Left ventricle myocardium inferior (tissue), 1 donor: ENCODE results near the gene DDT. TPM values are rescaled to one million over a fixed set of nuclear protein-coding genes. Genes with fewer than 3 reads are reported as not detected.
"Not testable (repeated sequence)": the region's sequence is repeated elsewhere in the genome, so short reads cannot be mapped to it uniquely, and the experiment has no call there.

Experiments
- DNase-seq: peaks from one replicate; pipeline ENCODE4 v3.0.0-alpha.2; 2020
- H3K27ac ChIP-seq: fragments of 200-600 bp; replicated peaks from 2 replicates; pipeline ENCODE4 v1.8.0; 2021
- H3K27me3 ChIP-seq: fragments of 200-600 bp; 2 replicates; pipeline ENCODE4 v1.8.0; 2021; ENCODE audit warnings: low read depth
- H3K36me3 ChIP-seq: fragments of 200-600 bp; 2 replicates; pipeline ENCODE4 v1.8.0; 2021
- H3K4me1 ChIP-seq: fragments of 200-600 bp; 2 replicates; pipeline ENCODE4 v1.8.0; 2021
- H3K4me3 ChIP-seq: fragments of 200-600 bp; 2 replicates; pipeline ENCODE4 v1.8.0; 2021; ENCODE audit warnings: mild to moderate bottlenecking, moderate library complexity
- H3K9me3 ChIP-seq: fragments of 200-600 bp; replicated peaks from 2 replicates; pipeline ENCODE4 v1.8.0; 2021
- CTCF ChIP-seq: fragments of 200-600 bp; IDR thresholded peaks from 2 replicates; pipeline ENCODE4 v1.8.0; 2021; ENCODE audit warnings: antibody characterized with exemption, mild to moderate bottlenecking, borderline replicate concordance
- intact Hi-C: fragments of 100-400 bp; cut with micrococcal nuclease; formaldehyde crosslinking; loops from one replicate; pipeline ENCODE4 v1.11.0; 2022
- long read RNA-seq: library from polyadenylated mRNA; unstranded; transcript quantifications from one replicate; pipeline ENCODE4 v2.0.0, GENCODE V29; 2021
- total RNA-seq: library from RNA; stranded (reverse); fragmentation: NEBNext Ultra II Directional; extraction: Animal tissue kit (Norgen Biotek cat#: 25700); gene quantifications from one replicate; pipeline ENCODE4 v1.2.1, GENCODE V29; 2021
- donor health status: DM: no; HTN: yes; CAD: no; lungs with severe emphysema.

The DDT gene
- 157 TPM for total RNA-seq
- long read RNA-seq, transcript DDT-202 (3 exons, 713 nt): major isoform, 44 of 256 reads
- long read RNA-seq, partial matches to known transcripts: 0 of 256 reads
- long read RNA-seq, other reads (novel, unspliced or antisense): 209 of 256 reads

GRCh38 chr22:23974345-23974744 is at the start of gene DDT:
TSS of gene DDT (minus strand) at chr22:23974441. CDS start at chr22:23974414, 27 bp downstream.
- intact Hi-C loops, H3K27me3 ChIP-seq, DNase-seq, H3K9me3 ChIP-seq: not testable (repeated sequence)
- Histone ChIP-seq H3K36me3 (peaks cover 21% of the 10 kb centered on the region), H3K27ac (peak within 1 kb of the TSS; percentile 55), H3K4me3 (peak within 1 kb of the TSS; percentile 30), H3K4me1 (peaks cover 21% of the 10 kb centered on the region)

GRCh38 chr22:24023204-24023789 is 49.1 kb upstream of the DDT start:
- no peak overlapping the region for H3K4me3 ChIP-seq
- H3K27me3 ChIP-seq: no peaks in the 10 kb centered on the region
- DNase-seq: no peak
- no peak overlapping the region for H3K27ac ChIP-seq
- peaks cover 13% of the 10 kb centered on the region for H3K4me1 ChIP-seq
- H3K36me3 ChIP-seq: peaks cover 4% of the 10 kb centered on the region
- intact Hi-C loops: no loop called here
- H3K9me3 ChIP-seq: peaks cover 10% of the 10 kb centered on the region
- TF ChIP-seq CTCF: no peak

GRCh38 chr22:24021304-24021703 is 47.1 kb upstream of the DDT start:
- peaks cover 3% of the 10 kb centered on the region for H3K4me1 ChIP-seq
- no peak for TF ChIP-seq CTCF
- peaks cover 10% of the 10 kb centered on the region for H3K36me3 ChIP-seq
- intact Hi-C loops: no loop called here
- no peak for DNase-seq
- no peaks in the 10 kb centered on the region for H3K27me3 ChIP-seq
- peaks cover 14% of the 10 kb centered on the region for H3K9me3 ChIP-seq
- H3K4me3 ChIP-seq: no peak overlapping the region
- H3K27ac ChIP-seq: no peak overlapping the region

- no peak for TF ChIP-seq CTCF
- peaks cover 18% of the 10 kb centered on the region for H3K4me1 ChIP-seq
- DNase-seq: no peak
- peaks cover 6% of the 10 kb centered on the region for H3K36me3 ChIP-seq
- no peak overlapping the region for H3K4me3 ChIP-seq
- H3K27me3 ChIP-seq: no peaks in the 10 kb centered on the region
- intact Hi-C loops: no loop called here
- H3K27ac ChIP-seq: no peak overlapping the region
- H3K9me3 ChIP-seq: peaks cover 7% of the 10 kb centered on the region
Observed at GRCh38 chr22:24016156-24016555, 41.9 kb upstream of the DDT start.

- intact Hi-C loops: no loop called here
- Histone ChIP-seq H3K27me3 (no peaks in the 10 kb centered on the region), H3K27ac (peak overlapping the region; percentile 87), H3K4me1 (peaks cover 18% of the 10 kb centered on the region), H3K36me3 (no peaks in the 10 kb centered on the region), H3K9me3 (peaks cover 7% of the 10 kb centered on the region), H3K4me3 (peak overlapping the region; percentile 89)
- no peak for TF ChIP-seq CTCF
- no peak for DNase-seq
Observed at GRCh38 chr22:24011735-24012068, 37.5 kb upstream of the DDT start.

GRCh38 chr22:24010018-24010391 is 35.8 kb upstream of the DDT start:
- TF ChIP-seq CTCF: no peak
- Histone ChIP-seq H3K9me3 (no peaks in the 10 kb centered on the region), H3K36me3 (no peaks in the 10 kb centered on the region), H3K4me1 (peaks cover 30% of the 10 kb centered on the region), H3K27me3 (no peaks in the 10 kb centered on the region), H3K27ac (no peak overlapping the region), H3K4me3 (no peak overlapping the region)
- no peak for DNase-seq
- intact Hi-C loops: no loop called here
